K562 (cell line): ENCODE data around the gene UGT2B17. TPM values are rescaled to one million over a fixed set of nuclear protein-coding genes. Genes with fewer than 3 reads are reported as not detected.
A peak's percentile ranks its signal among the peaks of the same experiment; 100 is the strongest.
"Not testable (repeated sequence)": the region's sequence is repeated elsewhere in the genome, so short reads cannot be mapped to it uniquely, and the experiment has no call there.

Experiments used
- ATAC-seq: fragments of 200-7000 bp; cut with Tn5 transposase; 3 replicates; pipeline ENCODE4 v1.9.1; 2020; ENCODE audit warnings: moderate library complexity
- BruUV-seq: library from RNA; stranded (reverse); fragments of 400-500 nt; replicated peaks from 2 replicates; lab custom pipeline; 2021; lab: Mats Ljungman, UMichigan
- CTCF ChIA-PET: fragments of 300-600 bp; formaldehyde crosslinking; extraction: SDS; loops from one replicate; lab custom pipeline; 2021; ENCODE audit warnings: low intra/inter-chr PET ratio; lab: Yijun Ruan, JAX
- POLR2A ChIA-PET: fragments of 300-600, 350-650 bp; sonication (Branson Sonifier 250); formaldehyde crosslinking; extraction: SDS; loops from one replicate; lab custom pipeline; 2021; ENCODE audit warnings: antibody characterized with exemption, inconsistent platforms; lab: Yijun Ruan, JAX
- DNase-seq, 4 experiments: peaks; one replicate each; pipeline versions ENCODE4 v3.0.0 to v3.0.0-alpha.2; 2011 to 2018; ENCODE audit warnings: low spot score in 3 of 4, mixed read lengths in 3 of 4; ENCODE audit errors: extremely low read depth in 1 of 4
- FAIRE-seq: peaks from 2 replicates; lab custom pipeline; 2011; peaks lifted over from hg19 to GRCh38; lab: Jason Lieb, UNC
- H2AFZ ChIP-seq: 2 replicates; pipeline ENCODE4 v1.6.0; 2011; ENCODE audit warnings: low read depth, low read length, control low read depth, inconsistent platforms
- H3K27ac ChIP-seq: fragments of 200-600 bp; 3 replicates; pipeline ENCODE4 v1.8.0; 2011; ENCODE audit warnings: low read depth, mild to moderate bottlenecking, control low read depth, inconsistent platforms, low read length, moderate library complexity, mixed read lengths; ENCODE audit errors: extremely low read depth
- H3K27me3 ChIP-seq, 2 experiments: fragments of 300-600 bp in 1 of 2; 2 replicates in 1 of 2; 3 replicates in 1 of 2; pipeline versions ENCODE4 v1.6.0 to v1.8.0; 2011; ENCODE audit warnings: inconsistent platforms in 2 of 2, low read length in 2 of 2, mild to moderate bottlenecking in 1 of 2, mixed read lengths in 1 of 2, moderate library complexity in 1 of 2; ENCODE audit not compliant: control insufficient read depth in 2 of 2, insufficient read depth in 2 of 2
- H3K36me3 ChIP-seq: fragments of 300-600 bp; 3 replicates; pipeline ENCODE4 v1.8.0; 2011; ENCODE audit warnings: mild to moderate bottlenecking, low read length, inconsistent platforms; ENCODE audit not compliant: control insufficient read depth, insufficient read depth
- H3K4me1 ChIP-seq, 2 experiments: fragments of 200-600 bp in 1 of 2; replicated peaks in 1 of 2; 2 replicates in 1 of 2; 3 replicates in 1 of 2; pipeline versions ENCODE4 v1.5.1 to v1.8.0; 2011; ENCODE audit warnings: inconsistent platforms in 2 of 2, low read length in 2 of 2, mild to moderate bottlenecking in 1 of 2, mixed read lengths in 1 of 2, moderate library complexity in 1 of 2; ENCODE audit not compliant: control insufficient read depth in 2 of 2, insufficient read depth in 2 of 2
- H3K4me2 ChIP-seq: 2 replicates; pipeline ENCODE4 v1.6.1; 2011; ENCODE audit warnings: low read length, control low read depth, inconsistent platforms, mixed read lengths; ENCODE audit not compliant: insufficient read depth
- H3K4me3 ChIP-seq: fragments of 200-600 bp; sonication (generic), shearing (Covaris generic); 2 replicates; pipeline ENCODE4 v1.5.1; 2016; ENCODE audit warnings: control low read depth, inconsistent platforms
- H3K79me2 ChIP-seq: fragments of 200-600 bp; 3 replicates; pipeline ENCODE4 v1.8.0; 2011; ENCODE audit warnings: low read length, inconsistent platforms; ENCODE audit not compliant: control insufficient read depth, insufficient read depth
- H3K9ac ChIP-seq, 2 experiments: 2 replicates each; pipeline versions ENCODE4 v1.6.0 to v1.6.1; 2011; ENCODE audit warnings: low read depth in 2 of 2, low read length in 2 of 2, control low read depth in 1 of 2, inconsistent platforms in 1 of 2, mild to moderate bottlenecking in 1 of 2, mixed read lengths in 1 of 2; ENCODE audit not compliant: insufficient read depth in 1 of 2
- H3K9me1 ChIP-seq: one replicate; pipeline ENCODE4 v1.6.0; 2011; ENCODE audit warnings: inconsistent platforms, mild to moderate bottlenecking, low read length, moderate library complexity; ENCODE audit not compliant: control insufficient read depth, insufficient read depth
- H3K9me3 ChIP-seq: replicated peaks from 2 replicates; pipeline ENCODE4 v1.5.1; 2011; ENCODE audit warnings: low read depth, low read length, inconsistent platforms; ENCODE audit not compliant: control insufficient read depth, insufficient read depth
- H4K20me1 ChIP-seq: replicated peaks from 2 replicates; pipeline ENCODE4 v1.6.1; 2011; ENCODE audit warnings: low read length, inconsistent platforms, mixed read lengths; ENCODE audit not compliant: control insufficient read depth, insufficient read depth
- RAD21 ChIP-seq, 2 experiments: fragments of 250-450 bp in 1 of 2; fragments of 450-650 bp in 1 of 2; sonication (Bioruptor Pico) in 1 of 2; formaldehyde crosslinking in 1 of 2; IDR thresholded peaks in 1 of 2; conservative IDR thresholded peaks in 1 of 2; 2 replicates each; pipeline versions ENCODE4 v1.4.0 to v1.8.0; 2020 to 2022; ENCODE audit warnings: mild to moderate bottlenecking in 2 of 2, moderate library complexity in 1 of 2
- whole genome bisulfite sequencing: fragments of 100-300 bp; shearing (Covaris generic); methylation state at CpG from one replicate; pipeline ENCODE4 v1.1.6; 2016; ENCODE audit warnings: low coverage, mixed read lengths; ENCODE audit not compliant: insufficient coverage; ENCODE audit errors: missing lambda C conversion rate; 5-methylcytosine and 5-hydroxymethylcytosine counted together
- in situ Hi-C: fragments of 300-500 bp; cut with MboI; formaldehyde crosslinking; loops from 4 replicates; pipeline ENCODE4 v1.15.0; 2018; ENCODE audit warnings: inconsistent platforms, mixed read lengths
- intact Hi-C: fragments of 100-400 bp; cut with micrococcal nuclease; formaldehyde crosslinking; loops from 2 replicates; pipeline ENCODE4 v1.14.2; 2022
- polyA plus RNA-seq, 8 experiments: library from polyadenylated mRNA; depleted of rRNA in 4 of 8; stranded (reverse) in 5 of 8; unstranded in 3 of 8; fragments of >200 nt; fragmentation: Nextera tagmentation in 2 of 8; fragmentation: Illumina TruSeq in 1 of 8; extraction: Ambion mirVana in 2 of 8; extraction: Trizol in 1 of 8; gene quantifications; 2 replicates each; pipeline versions ENCODE4 v1.2.1 to v1.2.3, GENCODE V29; 2011 to 2014; ENCODE audit warnings: inconsistent platforms in 1 of 8, missing spikeins in 1 of 8
- total RNA-seq, 7 experiments: library from RNA; depleted of rRNA in 6 of 7; stranded (reverse); fragments of >200 nt in 6 of 7; fragmentation: Illumina TruSeq in 2 of 7; extraction: Trizol in 2 of 7; gene quantifications; 2 replicates each; pipeline versions ENCODE4 v1.2.1 to v1.2.3, GENCODE V29; 2011 to 2021; ENCODE audit warnings: low replicate concordance in 1 of 7

Gene UGT2B17
- total and polyA plus RNA-seq, 9 of the 15 experiments (the other 6 are each of a cell fraction or from before 2014, with no cell fraction given): 0.11 TPM; not detected in 8

- BruUV-seq, H4K20me1 ChIP-seq, intact Hi-C loops, H3K9ac ChIP-seq, POLR2A ChIA-PET, DNase-seq, H3K79me2 ChIP-seq, H3K9me3 ChIP-seq, in situ Hi-C loops, CTCF ChIA-PET, H3K36me3 ChIP-seq, H3K4me2 ChIP-seq, H3K4me3 ChIP-seq, H3K27ac ChIP-seq, FAIRE-seq, H3K27me3 ChIP-seq, H2AFZ ChIP-seq, H3K9me1 ChIP-seq, H3K4me1 ChIP-seq, ATAC-seq: not testable (repeated sequence)
- 2% methylated on average over 3 of the region's 4 CpGs for WGBS
Measured at GRCh38 chr4:68504836-68505235, 71.3 kb downstream of the UGT2B17 start.

- H3K9me3 ChIP-seq, FAIRE-seq, CTCF ChIA-PET, H3K4me3 ChIP-seq, H2AFZ ChIP-seq, BruUV-seq, H3K4me1 ChIP-seq, H3K36me3 ChIP-seq, H4K20me1 ChIP-seq, intact Hi-C loops, H3K9me1 ChIP-seq, POLR2A ChIA-PET, H3K4me2 ChIP-seq, ATAC-seq, H3K27ac ChIP-seq, H3K9ac ChIP-seq, DNase-seq, H3K79me2 ChIP-seq, in situ Hi-C loops, H3K27me3 ChIP-seq: not testable (repeated sequence)
- WGBS: 3% methylated on average over 4 of the region's 4 CpGs
- TF ChIP-seq RAD21 (CRISPR knock-in tag; conservative IDR thresholded peaks at IDR 0.05 in 1 of 2, IDR thresholded peaks at IDR 0.05 in 1 of 2): 0 out of 4 replicates have a peak, but pooled peaks of 1 of the 2 experiments have one; percentile 5
Measured at GRCh38 chr4:68503462-68503861, 72.7 kb downstream of the UGT2B17 start.
